Glutamatergic neuron (in vitro differentiated cells): ENCODE measurements around the gene CDK11B. TPM values are rescaled to one million over a fixed set of nuclear protein-coding genes. Genes with fewer than 3 reads are reported as not detected.

Experiments
- DNase-seq: peaks from one replicate; pipeline ENCODE4 v3.0.0; 2022
- H3K27ac Mint-ChIP-seq: one replicate; pipeline ENCODE4 v1.8.0; 2020; ENCODE audit warnings: mild to moderate bottlenecking, mixed read lengths, inconsistent platforms; ENCODE audit not compliant: unreplicated experiment
- H3K27me3 Mint-ChIP-seq: one replicate; pipeline ENCODE4 v1.8.0; 2020; ENCODE audit warnings: mild to moderate bottlenecking, moderate library complexity, mixed read lengths, inconsistent platforms; ENCODE audit not compliant: unreplicated experiment
- H3K36me3 Mint-ChIP-seq: one replicate; pipeline ENCODE4 v1.8.0; 2020; ENCODE audit warnings: mild to moderate bottlenecking, mixed read lengths, inconsistent platforms; ENCODE audit not compliant: unreplicated experiment
- H3K4me1 Mint-ChIP-seq: one replicate; pipeline ENCODE4 v1.8.0; 2020; ENCODE audit warnings: mild to moderate bottlenecking, low read depth, mixed read lengths, inconsistent platforms; ENCODE audit not compliant: unreplicated experiment
- H3K4me3 Mint-ChIP-seq: one replicate; pipeline ENCODE4 v1.8.0; 2020; ENCODE audit warnings: mild to moderate bottlenecking, mixed read lengths, inconsistent platforms; ENCODE audit not compliant: unreplicated experiment
- H3K9me3 Mint-ChIP-seq: one replicate; pipeline ENCODE4 v1.8.0; 2020; ENCODE audit warnings: mild to moderate bottlenecking, moderate library complexity, mixed read lengths, inconsistent platforms; ENCODE audit not compliant: unreplicated experiment
- total RNA-seq: library from RNA; stranded (reverse); fragmentation: NEBNext Ultra II Directional; extraction: Animal tissue kit (Norgen Biotek cat#: 25700); gene quantifications from one replicate; pipeline ENCODE4 v1.2.1, GENCODE V29; 2021; ENCODE audit not compliant: unreplicated experiment
- TF ChIP-seq, protein P1 (sequence below): fragments of 200-600 bp; sonication (generic); IDR thresholded peaks from one replicate; pipeline ENCODE4 v1.5.0; 2021; ENCODE audit not compliant: partially characterized antibody, unreplicated experiment

CDK11B gene
- total RNA-seq, 1 donor from 2014 or later = 32.7 TPM

DNA sequence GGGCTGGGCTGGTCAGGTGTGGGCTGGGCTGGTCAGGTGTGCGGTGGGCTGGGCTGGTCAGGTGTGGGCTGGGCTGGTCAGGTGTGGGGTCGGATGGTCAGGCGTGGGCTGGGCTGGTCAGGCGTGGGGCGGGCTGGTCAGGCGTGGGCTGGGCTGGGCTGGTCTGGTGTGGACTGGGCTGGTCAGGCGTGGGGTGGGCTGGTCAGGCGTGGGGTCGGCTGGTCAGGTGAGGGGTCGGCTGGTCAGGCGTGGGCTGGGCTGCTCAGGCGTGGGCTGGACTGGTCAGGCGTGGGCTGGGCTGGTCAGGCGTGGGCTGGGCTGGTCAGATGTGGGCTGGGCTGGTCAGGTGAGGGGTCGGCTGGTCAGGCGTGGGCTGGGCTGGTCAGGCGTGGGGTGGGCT, 53.1 kb downstream of the CDK11B start:
- H3K36me3 Mint-ChIP-seq = no peaks in the 10 kb centered on the region
- H3K27me3 Mint-ChIP-seq = peaks cover 1% of the 10 kb centered on the region
- no peak overlapping the region for H3K4me3 Mint-ChIP-seq
- no peak overlapping the region for H3K27ac Mint-ChIP-seq
- no peaks in the 10 kb centered on the region for H3K4me1 Mint-ChIP-seq
- DNase-seq = no peak
- peaks cover 4% of the 10 kb centered on the region for H3K9me3 Mint-ChIP-seq
- TF ChIP-seq, protein P1, sequence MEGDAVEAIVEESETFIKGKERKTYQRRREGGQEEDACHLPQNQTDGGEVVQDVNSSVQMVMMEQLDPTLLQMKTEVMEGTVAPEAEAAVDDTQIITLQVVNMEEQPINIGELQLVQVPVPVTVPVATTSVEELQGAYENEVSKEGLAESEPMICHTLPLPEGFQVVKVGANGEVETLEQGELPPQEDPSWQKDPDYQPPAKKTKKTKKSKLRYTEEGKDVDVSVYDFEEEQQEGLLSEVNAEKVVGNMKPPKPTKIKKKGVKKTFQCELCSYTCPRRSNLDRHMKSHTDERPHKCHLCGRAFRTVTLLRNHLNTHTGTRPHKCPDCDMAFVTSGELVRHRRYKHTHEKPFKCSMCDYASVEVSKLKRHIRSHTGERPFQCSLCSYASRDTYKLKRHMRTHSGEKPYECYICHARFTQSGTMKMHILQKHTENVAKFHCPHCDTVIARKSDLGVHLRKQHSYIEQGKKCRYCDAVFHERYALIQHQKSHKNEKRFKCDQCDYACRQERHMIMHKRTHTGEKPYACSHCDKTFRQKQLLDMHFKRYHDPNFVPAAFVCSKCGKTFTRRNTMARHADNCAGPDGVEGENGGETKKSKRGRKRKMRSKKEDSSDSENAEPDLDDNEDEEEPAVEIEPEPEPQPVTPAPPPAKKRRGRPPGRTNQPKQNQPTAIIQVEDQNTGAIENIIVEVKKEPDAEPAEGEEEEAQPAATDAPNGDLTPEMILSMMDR = no peak

DNA sequence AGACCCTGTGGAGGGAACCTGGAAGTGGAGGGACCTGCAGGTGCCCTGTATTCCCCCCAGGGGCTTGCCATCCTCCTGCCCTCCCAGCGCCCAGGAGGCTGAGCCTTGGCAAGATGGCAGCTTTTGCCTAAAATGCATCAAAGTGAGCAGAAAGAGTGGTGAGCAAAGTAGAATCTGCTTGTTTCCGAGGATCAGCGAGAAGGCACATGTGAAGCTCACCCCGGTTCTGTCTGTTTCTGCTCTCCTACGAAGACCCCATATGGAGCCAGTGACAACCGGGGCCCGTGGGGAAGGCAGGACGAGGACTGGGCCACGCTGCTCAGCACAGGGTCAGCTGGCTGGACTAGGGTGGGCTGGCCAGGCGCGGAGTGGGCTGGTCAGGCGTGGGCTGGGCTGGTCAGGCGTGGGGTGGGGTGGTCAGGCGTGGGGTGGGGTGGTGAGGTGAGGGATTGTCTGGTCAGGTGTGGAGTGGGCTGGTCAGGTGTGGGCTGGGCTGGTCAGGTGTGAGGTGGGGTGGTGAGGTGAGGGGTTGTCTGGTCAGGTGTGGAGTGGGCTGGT, 53.7 kb downstream of the CDK11B start:
- no peak for DNase-seq
- Mint-ChIP-seq H3K27ac (no peak overlapping the region), H3K4me1 (no peaks in the 10 kb centered on the region), H3K9me3 (peaks cover 4% of the 10 kb centered on the region), H3K27me3 (peaks cover 1% of the 10 kb centered on the region), H3K36me3 (no peaks in the 10 kb centered on the region), H3K4me3 (no peak overlapping the region)
- TF ChIP-seq, protein P1 = no peak

DNA sequence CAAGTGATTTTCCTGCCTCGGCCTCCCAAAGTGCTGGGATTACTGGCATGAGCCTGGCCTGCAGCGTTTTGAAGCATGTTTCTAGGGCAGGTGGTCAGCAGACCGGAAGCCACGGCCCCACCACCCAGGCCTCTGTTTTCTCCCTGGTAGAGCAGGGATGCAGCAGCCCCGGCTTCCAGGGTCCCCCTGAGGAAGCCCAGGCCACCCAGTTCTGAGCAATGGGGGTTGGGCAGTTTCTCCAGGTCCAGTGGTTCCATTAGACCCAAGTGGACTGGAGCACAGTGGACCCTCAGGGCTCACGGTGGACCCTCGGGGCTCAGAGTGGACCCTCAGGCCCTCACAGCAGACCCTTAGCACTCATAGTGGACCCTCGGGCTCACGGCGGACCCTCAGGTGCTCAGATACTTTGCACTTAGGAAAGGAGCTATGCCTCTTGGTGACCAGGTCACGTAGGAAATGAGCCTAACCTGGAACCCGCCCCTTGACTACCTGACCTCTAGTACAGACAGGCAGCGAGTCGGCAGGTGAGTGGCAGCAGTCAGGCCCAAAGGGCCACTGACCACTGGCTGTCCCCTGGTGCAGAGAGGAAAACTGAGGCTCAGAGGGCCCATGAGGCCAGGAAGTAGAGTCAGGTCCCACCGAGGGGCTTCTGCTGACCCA, 54.3 kb downstream of the CDK11B start:
- H3K4me3 Mint-ChIP-seq = no peak overlapping the region
- H3K27ac Mint-ChIP-seq = no peak overlapping the region
- TF ChIP-seq, protein P1 = no peak
- no peak for DNase-seq
- no peaks in the 10 kb centered on the region for H3K4me1 Mint-ChIP-seq
- peaks cover 1% of the 10 kb centered on the region for H3K27me3 Mint-ChIP-seq
- H3K36me3 Mint-ChIP-seq = no peaks in the 10 kb centered on the region
- peaks cover 4% of the 10 kb centered on the region for H3K9me3 Mint-ChIP-seq

DNA sequence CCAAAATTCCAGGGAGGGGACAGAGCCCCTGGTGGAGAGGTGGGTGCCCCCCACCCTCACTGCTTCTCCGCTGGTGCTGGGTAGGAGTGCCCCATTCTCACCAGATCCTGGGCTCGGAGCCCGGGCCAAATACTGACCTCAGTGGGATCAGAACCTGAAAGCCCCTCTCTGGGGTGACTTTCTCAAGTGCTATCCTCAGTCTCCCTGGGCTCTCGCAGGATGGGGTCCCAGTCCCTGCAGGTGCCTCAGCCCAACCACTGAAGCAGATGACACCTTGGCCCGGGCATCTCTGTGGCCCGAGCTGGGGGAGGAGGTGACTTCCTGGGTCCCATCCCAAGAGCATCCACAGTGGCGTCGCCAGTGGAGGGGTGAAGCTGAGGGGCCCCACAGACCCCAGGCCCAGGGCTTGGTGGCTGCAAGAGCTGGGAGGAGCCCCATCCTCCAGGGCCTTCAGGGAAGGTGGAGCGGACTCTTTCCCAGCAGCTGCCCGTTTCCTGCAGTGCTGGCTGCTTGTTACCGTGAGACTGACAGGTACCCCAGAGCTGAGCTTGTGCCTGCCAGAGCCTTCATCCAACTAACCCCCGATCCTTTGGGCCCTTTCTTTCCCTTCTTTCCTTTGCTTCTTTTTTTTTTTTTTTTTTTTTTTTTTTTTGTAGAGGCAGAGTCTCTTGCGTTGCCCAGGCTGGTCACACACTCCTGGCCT, 55.0 kb downstream of the CDK11B start:
- TF ChIP-seq, protein P1 = no peak
- peaks cover 4% of the 10 kb centered on the region for H3K9me3 Mint-ChIP-seq
- no peaks in the 10 kb centered on the region for H3K36me3 Mint-ChIP-seq
- H3K27me3 Mint-ChIP-seq = peaks cover 5% of the 10 kb centered on the region
- H3K27ac Mint-ChIP-seq = no peak overlapping the region
- DNase-seq = no peak
- H3K4me1 Mint-ChIP-seq = no peaks in the 10 kb centered on the region
- no peak overlapping the region for H3K4me3 Mint-ChIP-seq
